Stimulated activated CD8-positive, alpha-beta memory T cell treated with anti-CD3 and anti-CD28 coated beads, Interleukin-7, amount 100 ng/mL, for 48 hours (primary cell): Measurements from ENCODE around the gene RPUSD4.

ENCODE experiments used
- DNase-seq, 2 donors: peaks; one replicate each; pipeline ENCODE4 v3.0.0-alpha.2; 2020; ENCODE audit warnings: low read depth in 1 of 2; ENCODE audit errors: extremely low read depth in 1 of 2

The RPUSD4 gene

DNA sequence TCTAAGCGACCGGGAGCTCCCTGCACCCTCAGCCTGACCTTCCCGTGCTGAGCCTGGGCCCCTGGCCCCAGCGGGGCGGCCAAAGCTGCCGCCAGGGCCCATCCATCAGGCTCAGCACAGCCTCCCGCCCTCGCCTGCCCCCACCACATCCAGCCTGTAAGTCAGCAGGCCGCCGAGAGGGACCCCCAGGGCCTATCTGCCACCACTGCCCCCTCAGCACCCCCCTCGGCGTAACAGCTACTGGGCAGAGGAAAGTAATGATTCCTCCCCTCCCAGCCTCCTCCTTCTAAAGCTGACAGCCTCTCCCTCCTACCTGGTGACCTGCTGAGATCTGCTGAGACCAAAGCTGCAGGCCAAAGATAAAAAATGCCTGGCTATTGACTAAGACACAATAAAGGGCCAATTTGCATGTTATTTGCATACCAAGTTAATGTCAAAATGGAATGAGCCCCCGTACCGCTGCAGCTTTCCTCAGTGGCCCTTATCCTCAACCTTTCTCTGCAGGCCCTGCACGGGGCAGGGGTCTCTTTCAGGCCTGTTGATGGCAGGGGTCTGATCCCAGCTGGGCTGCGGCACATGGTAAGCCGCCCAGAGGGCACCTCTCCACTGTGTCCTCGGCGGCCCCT, 51.6 kb downstream of the RPUSD4 start:
- no peak for DNase-seq

DNA sequence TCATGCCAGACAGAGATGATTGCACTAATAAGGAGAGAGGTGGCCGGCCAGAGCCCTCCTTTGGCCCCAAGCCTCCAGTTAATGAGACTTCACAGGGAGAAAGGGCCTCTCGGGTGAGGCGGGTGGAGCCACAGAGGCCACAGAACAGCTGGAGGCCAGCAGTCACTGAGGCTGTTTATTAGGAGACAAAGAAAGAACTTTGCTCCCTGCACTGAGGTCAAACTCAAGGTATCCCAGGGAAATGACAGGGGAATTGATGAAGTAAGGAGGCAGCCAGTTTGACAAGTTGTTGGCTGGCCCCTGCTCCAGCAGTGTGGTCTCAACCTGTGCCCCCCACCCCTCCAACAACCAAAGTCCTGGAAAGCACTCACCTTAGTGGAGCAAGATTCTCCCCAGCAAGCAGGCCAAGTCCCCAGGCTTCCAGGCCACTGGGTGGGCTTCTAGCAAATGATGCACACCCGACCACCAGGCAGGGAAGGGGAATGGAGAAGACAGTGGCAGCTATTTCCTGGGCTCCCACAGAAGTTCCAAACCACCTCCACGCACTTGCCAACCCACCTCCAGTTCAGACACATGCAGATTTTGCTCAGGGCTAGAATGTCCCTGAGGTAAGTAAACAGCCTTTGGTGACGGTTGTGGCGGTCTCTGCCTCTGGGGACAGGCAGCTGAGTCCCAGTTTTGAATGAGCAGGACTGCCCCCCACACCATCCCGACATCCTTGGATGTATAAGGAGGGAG, 53.2 kb downstream of the RPUSD4 start:
- no peak for DNase-seq

DNA sequence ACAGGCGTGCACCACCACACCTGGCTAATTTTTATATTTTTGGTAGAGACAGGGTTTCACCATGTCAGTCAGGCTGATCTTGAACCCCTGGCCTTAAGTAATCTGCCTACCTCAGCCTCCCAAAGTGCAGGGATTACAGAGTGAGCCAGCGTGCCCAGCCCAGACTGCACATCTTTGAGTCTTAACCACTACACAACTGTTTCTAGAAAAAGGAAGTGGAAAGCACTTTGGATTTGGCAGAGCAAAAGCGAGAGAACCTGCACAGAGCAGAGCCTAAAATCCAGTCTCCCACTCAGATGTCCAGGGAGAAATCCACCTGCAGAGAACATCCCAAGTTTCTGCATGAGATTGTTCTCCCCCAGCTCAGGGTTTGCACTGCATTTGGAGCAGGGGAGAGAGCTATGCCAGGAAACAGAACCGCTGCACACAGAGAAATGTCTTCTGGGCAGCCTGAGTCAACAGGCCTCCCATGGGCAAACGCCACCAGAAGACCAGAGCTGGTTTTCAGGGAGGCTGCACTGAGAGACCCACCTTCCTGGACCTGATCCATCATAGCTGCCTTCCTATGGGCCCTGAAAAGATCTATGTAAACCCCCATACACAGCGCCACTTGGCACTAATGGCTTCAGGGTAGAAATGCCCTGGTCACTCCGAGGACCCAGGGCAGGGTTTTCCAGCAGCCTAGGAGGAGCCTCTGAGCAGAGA, 54.0 kb downstream of the RPUSD4 start:
- DNase-seq = no peak

DNA sequence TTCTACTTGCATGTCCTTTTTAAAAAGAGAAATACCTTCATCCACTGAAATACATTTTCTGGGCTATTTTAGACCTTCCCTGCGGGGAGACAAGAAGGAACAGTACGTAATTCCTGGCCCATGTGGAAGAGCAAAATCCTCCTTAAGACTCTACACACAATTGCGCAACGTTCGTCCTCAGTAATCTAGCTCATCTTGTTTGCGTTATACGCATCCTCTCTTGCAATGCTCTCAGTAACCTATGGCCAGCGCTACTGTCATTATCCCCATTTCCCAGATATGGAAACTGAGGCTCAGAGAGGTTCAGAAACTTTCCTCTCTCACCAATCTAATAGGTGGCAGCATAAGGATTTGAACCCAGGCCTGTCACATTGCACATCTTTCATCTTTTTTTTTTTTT, 54.6 kb downstream of the RPUSD4 start:
- DNase-seq = no peak

DNA sequence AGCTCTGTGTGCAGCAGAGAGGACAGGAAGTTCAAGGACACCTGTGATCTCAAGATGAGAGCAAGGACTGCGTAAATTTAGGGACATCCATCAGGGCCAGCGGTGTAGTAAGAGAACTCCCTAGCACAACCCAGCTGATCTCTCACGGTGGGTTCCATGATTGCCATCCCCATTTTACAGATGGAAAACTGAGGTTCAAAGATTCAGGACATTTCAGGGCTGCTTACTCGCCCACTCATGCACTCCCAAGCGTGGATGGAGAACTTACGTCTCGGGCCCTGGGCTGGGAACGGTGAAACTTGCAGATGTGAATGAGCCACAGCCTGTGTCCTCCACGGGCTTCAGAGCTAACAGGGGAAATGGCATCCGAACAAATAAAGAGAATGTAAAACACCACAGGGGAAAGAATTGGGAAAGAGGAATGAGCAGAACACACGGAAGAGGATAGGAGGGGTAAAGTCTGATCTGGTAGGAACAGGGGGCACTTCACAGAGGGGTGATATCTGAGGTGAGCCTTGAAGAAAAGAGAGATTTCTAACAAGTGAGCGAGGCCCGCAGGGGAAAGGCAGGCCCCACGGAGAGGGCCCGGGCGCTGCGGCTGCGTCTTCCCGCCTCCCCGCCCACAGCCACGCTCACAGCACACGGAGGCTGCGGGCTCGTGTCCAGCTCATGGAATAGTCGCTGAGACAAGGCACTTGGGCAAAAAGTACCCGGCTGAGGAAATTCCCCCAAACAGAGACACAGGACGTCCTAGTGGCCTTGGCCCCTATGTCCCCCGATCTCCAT, 55.9 kb downstream of the RPUSD4 start:
- DNase-seq = no peak

DNA sequence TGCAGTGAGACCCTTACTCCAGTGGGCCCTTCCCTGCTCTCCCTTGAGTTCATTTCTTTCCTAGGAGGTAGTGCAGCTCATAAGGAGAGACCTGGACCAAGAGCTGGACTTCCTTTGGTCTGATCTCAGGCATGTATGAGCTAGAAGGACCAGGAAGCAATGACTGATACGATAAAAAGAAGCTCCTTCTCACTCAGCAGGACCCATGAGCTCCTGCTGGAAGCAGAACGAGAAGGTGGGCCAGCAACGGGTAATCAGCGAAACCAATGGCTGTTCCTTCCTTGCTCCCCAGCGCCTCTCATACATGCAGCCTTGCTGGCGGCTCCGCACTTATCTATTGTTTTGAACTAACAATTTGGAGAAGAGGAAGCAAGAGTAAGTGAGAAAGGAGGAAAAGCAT, 56.8 kb downstream of the RPUSD4 start:
- DNase-seq = no peak

DNA sequence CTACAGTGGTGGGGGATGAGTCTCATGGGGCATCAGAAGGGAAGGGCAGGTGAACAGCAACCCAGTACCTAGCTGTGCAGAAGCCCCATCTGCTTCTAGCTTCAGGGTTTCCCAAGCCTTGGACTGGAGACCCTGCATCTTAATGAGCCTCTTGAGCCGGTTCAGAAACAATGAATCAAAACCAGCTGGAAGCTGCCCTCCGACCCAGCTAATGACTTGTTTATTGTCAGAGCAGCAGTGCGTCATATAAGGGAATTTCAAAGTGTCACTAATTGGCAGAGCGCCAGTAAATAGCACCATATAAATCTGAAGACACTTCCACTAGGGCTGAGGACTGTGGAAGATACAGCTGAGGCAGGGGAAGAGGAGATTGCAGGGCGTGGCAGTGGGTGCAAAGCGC, 57.5 kb downstream of the RPUSD4 start:
- no peak for DNase-seq

DNA sequence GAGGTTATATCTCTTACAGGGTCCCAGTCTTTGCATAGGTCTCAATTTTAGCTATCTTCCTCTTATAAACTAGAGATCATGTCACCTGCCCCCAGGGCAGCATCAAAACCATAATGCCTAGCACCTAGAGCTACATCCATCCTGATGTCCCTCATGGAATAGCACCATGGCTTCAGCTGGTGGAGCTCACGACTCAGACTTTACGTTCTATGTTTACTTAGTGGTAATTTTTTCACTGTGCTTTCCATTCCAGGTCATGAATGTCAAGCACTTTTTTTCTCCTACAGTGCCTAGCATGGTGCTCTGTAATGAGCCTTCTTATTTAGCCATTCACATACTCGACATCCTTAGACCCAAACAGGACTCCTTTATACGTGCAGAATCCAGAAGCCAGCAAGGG, 58.4 kb downstream of the RPUSD4 start:
- DNase-seq = no peak

DNA sequence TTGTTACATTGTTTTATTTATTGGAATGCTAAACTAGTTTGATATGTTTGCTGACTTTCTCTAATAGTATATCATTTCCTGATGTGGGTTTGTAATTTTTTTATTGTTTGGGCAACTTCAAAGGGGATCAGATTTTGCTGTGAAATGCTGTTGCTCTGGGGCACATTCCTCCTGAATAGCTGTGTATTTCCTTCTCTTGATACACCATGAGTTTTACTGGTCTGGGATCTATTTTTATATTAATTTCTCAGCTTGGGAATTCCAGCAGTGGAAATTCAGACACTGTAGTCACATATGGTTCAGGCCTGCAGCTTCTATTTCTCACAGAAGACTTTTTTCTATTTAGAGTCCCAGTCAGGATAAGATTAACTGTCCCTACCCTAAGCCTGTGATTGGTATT, 58.9 kb downstream of the RPUSD4 start:
- no peak for DNase-seq

DNA sequence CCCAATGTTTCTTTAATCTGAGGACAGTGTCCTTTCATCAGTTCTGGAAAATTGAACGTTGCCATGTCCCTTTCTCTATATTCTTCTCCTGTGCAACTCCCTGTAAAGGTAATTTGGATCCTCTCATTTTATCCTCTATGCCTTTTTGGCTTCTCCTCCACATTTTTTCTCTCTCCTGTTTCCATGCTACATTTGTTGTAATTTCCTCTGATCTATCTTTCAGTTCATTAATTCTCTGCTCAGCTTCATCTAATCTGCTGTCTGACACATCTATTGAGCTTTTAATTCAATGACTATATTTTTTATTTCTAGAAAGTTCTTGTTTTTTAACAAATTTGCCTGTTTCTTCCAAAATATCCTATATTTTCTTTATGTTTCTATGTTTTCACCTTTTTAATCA, 59.3 kb downstream of the RPUSD4 start:
- no peak for DNase-seq
